Astrocyte of the spinal cord (primary cell): ENCODE results near the gene RING1.
"Not testable (repeated sequence)": the region's sequence is repeated elsewhere in the genome, so short reads cannot be mapped to it uniquely, and the experiment has no call there.

ENCODE experiments used
- DNase-seq: peaks from one replicate; pipeline ENCODE4 v3.0.0; 2011; ENCODE audit warnings: low read depth, low spot score
- H3K4me3 ChIP-seq: 2 replicates; pipeline ENCODE4 v1.5.1; 2011; ENCODE audit warnings: low read depth, mild to moderate bottlenecking, low read length, moderate library complexity
- CTCF ChIP-seq: IDR thresholded peaks from 2 replicates; pipeline ENCODE4 v1.5.1; 2012; ENCODE audit warnings: low read depth, mild to moderate bottlenecking, low read length, inconsistent platforms
- in situ Hi-C: cut with HindIII; loops from 2 replicates; pipeline ENCODE4 v1.10.0; 2017; ENCODE audit warnings: low sequenced_read_pairs

RING1 gene

GRCh38 chr6:33213166-33213988 lies 5.1 kb downstream of the RING1 start:
- H3K4me3 ChIP-seq: peak overlapping the region; percentile 51
- in situ Hi-C loops: no loop called here
- no peak for TF ChIP-seq CTCF
- DNase-seq: no peak

GRCh38 chr6:33213989-33214335 lies 5.7 kb downstream of the RING1 start:
- in situ Hi-C loops: no loop called here
- H3K4me3 ChIP-seq: peak overlapping the region; percentile 51

GRCh38 chr6:33215271-33216116 lies 7.2 kb downstream of the RING1 start:
- no peak for DNase-seq
- no peak for TF ChIP-seq CTCF
- no peak overlapping the region for H3K4me3 ChIP-seq
- in situ Hi-C loops: no loop called here

More at GRCh38 chr6:33213989-33214335, 5.7 kb downstream of the RING1 start:
- TF ChIP-seq CTCF: no peak
- no peak for DNase-seq

GRCh38 chr6:33216117-33216649 lies 7.9 kb downstream of the RING1 start:
- in situ Hi-C loops: no loop called here
- no peak for DNase-seq
- no peak overlapping the region for H3K4me3 ChIP-seq
- TF ChIP-seq CTCF: no peak

GRCh38 chr6:33217246-33217645 lies 8.9 kb downstream of the RING1 start:
- DNase-seq: no peak
- TF ChIP-seq CTCF: no peak
- in situ Hi-C loops: no loop called here
- H3K4me3 ChIP-seq: no peak overlapping the region

GRCh38 chr6:33217681-33218080 lies 9.4 kb downstream of the RING1 start:
- no peak overlapping the region for H3K4me3 ChIP-seq
- in situ Hi-C loops: no loop called here
- TF ChIP-seq CTCF: no peak
- DNase-seq: no peak

GRCh38 chr6:33226503-33227120 lies 18.3 kb downstream of the RING1 start:
- in situ Hi-C loops, DNase-seq, H3K4me3 ChIP-seq: not testable (repeated sequence)
